Measurements from ENCODE around the gene COPZ1.
A peak's percentile ranks its signal among the peaks of the same experiment; 100 is the strongest.

Gene COPZ1

GRCh38 chr12:54301428-54302048 is 23.4 kb upstream of the COPZ1 start:
- peaks cover 14% of the 10 kb centered on the region for H3K4me1 ChIP-seq (ENCODE audit: control insufficient read depth, insufficient read depth, low read depth, low read length)
- no peak overlapping the region for H2BK15ac ChIP-seq (ENCODE audit: low read depth, poor library complexity, severe bottlenecking)
- DNase-seq, result no peak
- H2BK12ac ChIP-seq (ENCODE audit: low read length in 2 of 2), result no peak overlapping the region
- H3K4ac ChIP-seq (ENCODE audit: low read depth in 1 of 2, low read length in 2 of 2), result no peak overlapping the region
- H2BK120ac ChIP-seq (ENCODE audit: low read depth, low read length), result no peak overlapping the region
- no peaks in the 10 kb centered on the region for H3K9me3 ChIP-seq (ENCODE audit: control insufficient read depth, low read length)
- no peak overlapping the region for H3K4me2 ChIP-seq (ENCODE audit: low read length, poor library complexity, severe bottlenecking)
- no peak overlapping the region for H2AFZ ChIP-seq (ENCODE audit: low read depth, low read length)
- H4K8ac ChIP-seq (ENCODE audit: low read length), result no peak overlapping the region
- no peaks in the 10 kb centered on the region for H3K79me1 ChIP-seq (replicated peaks; ENCODE audit: low read length, poor library complexity, severe bottlenecking)
- H3K4me3 ChIP-seq (ENCODE audit: insufficient read depth in 1 of 2, low read depth in 1 of 2, low read length in 2 of 2), result no peak overlapping the region
- 72% methylated on average over 1 of the region's 1 CpG for WGBS
- H3K14ac ChIP-seq (ENCODE audit: low read length in 2 of 2), result no peak overlapping the region
- no peak overlapping the region for H2AK5ac ChIP-seq (ENCODE audit: low read length, severe bottlenecking)
- H4K91ac ChIP-seq (ENCODE audit: low read length), result no peak overlapping the region
- H3K36me3 ChIP-seq (ENCODE audit: control insufficient read depth in 1 of 2, insufficient read depth in 2 of 2, low read depth in 1 of 2, low read length in 2 of 2), result no peaks in the 10 kb centered on the region
- H3K23ac ChIP-seq (ENCODE audit: low read length in 2 of 2), result no peak overlapping the region
- no peak overlapping the region for H3K27ac ChIP-seq (ENCODE audit: low read length, poor library complexity, severe bottlenecking)
- H3K18ac ChIP-seq (ENCODE audit: low read depth in 1 of 2, low read length in 2 of 2), result no peak overlapping the region
- H3K27me3 ChIP-seq (ENCODE audit: control insufficient read depth in 1 of 2, insufficient read depth in 1 of 2, low read length in 2 of 2), result peaks cover 18 to 41% of the 10 kb centered on the region in 2 experiments
- H3K9ac ChIP-seq (ENCODE audit: low read length), result peak overlapping the region; percentile 57
- H2BK5ac ChIP-seq (ENCODE audit: low read depth, low read length, poor library complexity, severe bottlenecking), result no peak overlapping the region

GRCh38 chr12:54303640-54304039 is 21.3 kb upstream of the COPZ1 start:
- Histone ChIP-seq H3K4me2 (ENCODE audit: low read length, poor library complexity, severe bottlenecking) (no peak overlapping the region), H4K8ac (ENCODE audit: low read length) (no peak overlapping the region), H3K9me3 (ENCODE audit: control insufficient read depth, low read length) (no peaks in the 10 kb centered on the region), H4K91ac (ENCODE audit: low read length) (no peak overlapping the region), H3K4ac (ENCODE audit: low read depth in 1 of 2, low read length in 2 of 2) (no peak overlapping the region), H3K36me3 (ENCODE audit: control insufficient read depth in 1 of 2, insufficient read depth in 2 of 2, low read depth in 1 of 2, low read length in 2 of 2) (no peaks in the 10 kb centered on the region), H2BK120ac (ENCODE audit: low read depth, low read length) (no peak overlapping the region), H3K23ac (ENCODE audit: low read length in 2 of 2) (no peak overlapping the region), H3K27me3 (ENCODE audit: control insufficient read depth in 1 of 2, insufficient read depth in 1 of 2, low read length in 2 of 2) (peaks cover 18 to 49% of the 10 kb centered on the region in 2 experiments), H2BK5ac (ENCODE audit: low read depth, low read length, poor library complexity, severe bottlenecking) (no peak overlapping the region), H3K4me3 (ENCODE audit: insufficient read depth in 1 of 2, low read depth in 1 of 2, low read length in 2 of 2) (no peak overlapping the region), H3K14ac (ENCODE audit: low read length in 2 of 2) (no peak overlapping the region), H3K27ac (ENCODE audit: low read length, poor library complexity, severe bottlenecking) (no peak overlapping the region), H3K79me1 (replicated peaks; ENCODE audit: low read length, poor library complexity, severe bottlenecking) (no peaks in the 10 kb centered on the region), H3K9ac (ENCODE audit: low read length) (no peak overlapping the region), H2AFZ (ENCODE audit: low read depth, low read length) (no peak overlapping the region), H2BK12ac (ENCODE audit: low read length in 2 of 2) (no peak overlapping the region), H3K18ac (ENCODE audit: low read depth in 1 of 2, low read length in 2 of 2) (no peak overlapping the region), H3K4me1 (ENCODE audit: control insufficient read depth, insufficient read depth, low read depth, low read length) (peaks cover 14% of the 10 kb centered on the region), H2AK5ac (ENCODE audit: low read length, severe bottlenecking) (no peak overlapping the region), H2BK15ac (ENCODE audit: low read depth, poor library complexity, severe bottlenecking) (no peak overlapping the region)
- DNase-seq, result no peak

DNA sequence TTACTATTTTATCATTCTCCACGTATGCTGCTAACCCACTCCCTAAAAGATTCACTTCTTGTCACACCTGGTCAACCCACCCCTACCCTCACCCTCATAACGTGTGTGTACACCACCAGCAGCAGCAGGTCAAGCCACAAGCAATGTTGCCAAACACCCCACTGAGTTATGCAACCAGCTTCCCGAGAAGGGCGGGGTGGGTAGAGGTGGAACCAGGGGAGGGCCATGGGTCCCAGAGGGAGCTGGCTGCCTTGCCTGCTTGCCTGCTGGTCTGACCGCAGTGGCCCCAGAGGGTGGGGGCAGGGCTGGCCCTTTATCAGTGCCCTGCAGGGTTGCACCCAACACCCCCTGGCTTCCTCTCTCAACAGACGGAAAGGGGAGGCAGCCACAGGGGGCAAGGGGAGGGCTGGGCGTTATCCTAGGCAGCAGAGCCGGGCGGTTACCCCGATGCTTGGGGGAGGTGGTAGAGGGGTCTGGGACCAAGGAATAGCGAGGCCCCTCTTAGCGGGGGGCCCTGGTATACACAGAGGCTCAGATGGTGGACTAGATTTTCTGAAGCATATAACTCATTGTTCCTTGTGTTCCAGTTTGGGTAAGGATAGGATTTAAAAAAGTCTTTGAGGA is 20.6 kb upstream of the COPZ1 start:
- Histone ChIP-seq H2BK15ac (ENCODE audit: low read depth, poor library complexity, severe bottlenecking) (no peak overlapping the region), H3K27me3 (ENCODE audit: control insufficient read depth in 1 of 2, insufficient read depth in 1 of 2, low read length in 2 of 2) (peaks cover 18 to 43% of the 10 kb centered on the region in 2 experiments), H3K36me3 (ENCODE audit: control insufficient read depth in 1 of 2, insufficient read depth in 2 of 2, low read depth in 1 of 2, low read length in 2 of 2) (no peaks in the 10 kb centered on the region), H3K9me3 (ENCODE audit: control insufficient read depth, low read length) (no peaks in the 10 kb centered on the region), H2BK12ac (ENCODE audit: low read length in 2 of 2) (peak overlapping the region in 1 of 2 experiments; percentile 33), H3K4me3 (ENCODE audit: insufficient read depth in 1 of 2, low read depth in 1 of 2, low read length in 2 of 2) (no peak overlapping the region), H2AK5ac (ENCODE audit: low read length, severe bottlenecking) (no peak overlapping the region), H4K91ac (ENCODE audit: low read length) (peak overlapping the region; percentile 6), H3K9ac (ENCODE audit: low read length) (no peak overlapping the region), H3K23ac (ENCODE audit: low read length in 2 of 2) (peak overlapping the region in 1 of 2 experiments; percentile 23), H3K79me1 (replicated peaks; ENCODE audit: low read length, poor library complexity, severe bottlenecking) (no peaks in the 10 kb centered on the region), H3K4ac (ENCODE audit: low read depth in 1 of 2, low read length in 2 of 2) (peak overlapping the region in 1 of 2 experiments; percentile 61), H2AFZ (ENCODE audit: low read depth, low read length) (no peak overlapping the region), H3K18ac (ENCODE audit: low read depth in 1 of 2, low read length in 2 of 2) (no peak overlapping the region), H2BK5ac (ENCODE audit: low read depth, low read length, poor library complexity, severe bottlenecking) (no peak overlapping the region), H3K4me1 (ENCODE audit: control insufficient read depth, insufficient read depth, low read depth, low read length) (peaks cover 14% of the 10 kb centered on the region), H2BK120ac (ENCODE audit: low read depth, low read length) (no peak overlapping the region), H4K8ac (ENCODE audit: low read length) (no peak overlapping the region), H3K27ac (ENCODE audit: low read length, poor library complexity, severe bottlenecking) (no peak overlapping the region), H3K14ac (ENCODE audit: low read length in 2 of 2) (no peak overlapping the region), H3K4me2 (ENCODE audit: low read length, poor library complexity, severe bottlenecking) (no peak overlapping the region)
- peak; percentile 55 for DNase-seq
- WGBS, result 21% methylated on average over 11 of the region's 12 CpGs

- 78% methylated on average over 8 of the region's 8 CpGs for WGBS
- no peak overlapping the region for H4K91ac ChIP-seq (ENCODE audit: low read length)
These were observed 17.8 kb upstream of the COPZ1 start for GRCh38 chr12:54306925-54307741.

More at GRCh38 chr12:54306925-54307741, 17.8 kb upstream of the COPZ1 start:
- Histone ChIP-seq H2BK12ac (ENCODE audit: low read length in 2 of 2) (no peak overlapping the region), H3K18ac (ENCODE audit: low read depth in 1 of 2, low read length in 2 of 2) (no peak overlapping the region), H2AK5ac (ENCODE audit: low read length, severe bottlenecking) (no peak overlapping the region), H3K4me1 (ENCODE audit: control insufficient read depth, insufficient read depth, low read depth, low read length) (peaks cover 5% of the 10 kb centered on the region), H3K79me1 (replicated peaks; ENCODE audit: low read length, poor library complexity, severe bottlenecking) (no peaks in the 10 kb centered on the region), H3K9me3 (ENCODE audit: control insufficient read depth, low read length) (no peaks in the 10 kb centered on the region), H3K23ac (ENCODE audit: low read length in 2 of 2) (no peak overlapping the region), H3K27ac (ENCODE audit: low read length, poor library complexity, severe bottlenecking) (no peak overlapping the region), H4K8ac (ENCODE audit: low read length) (peak overlapping the region; percentile 19), H2BK5ac (ENCODE audit: low read depth, low read length, poor library complexity, severe bottlenecking) (no peak overlapping the region), H3K4me3 (ENCODE audit: insufficient read depth in 1 of 2, low read depth in 1 of 2, low read length in 2 of 2) (no peak overlapping the region), H3K27me3 (ENCODE audit: control insufficient read depth in 1 of 2, insufficient read depth in 1 of 2, low read length in 2 of 2) (peaks cover 12 to 21% of the 10 kb centered on the region in 2 experiments), H3K36me3 (ENCODE audit: control insufficient read depth in 1 of 2, insufficient read depth in 2 of 2, low read depth in 1 of 2, low read length in 2 of 2) (no peaks in the 10 kb centered on the region), H3K4me2 (ENCODE audit: low read length, poor library complexity, severe bottlenecking) (no peak overlapping the region), H3K4ac (ENCODE audit: low read depth in 1 of 2, low read length in 2 of 2) (no peak overlapping the region), H2BK15ac (ENCODE audit: low read depth, poor library complexity, severe bottlenecking) (no peak overlapping the region), H2BK120ac (ENCODE audit: low read depth, low read length) (no peak overlapping the region), H3K14ac (ENCODE audit: low read length in 2 of 2) (no peak overlapping the region), H2AFZ (ENCODE audit: low read depth, low read length) (no peak overlapping the region), H3K9ac (ENCODE audit: low read length) (no peak overlapping the region)
- no peak for DNase-seq
